Endodermal cell (in vitro differentiated cells): ENCODE results near the gene PLCB1. TPM values are rescaled to one million over a fixed set of nuclear protein-coding genes. Genes with fewer than 3 reads are reported as not detected.

Source experiments
- DNase-seq: peaks from one replicate; pipeline ENCODE4 v3.0.0-alpha.2; 2017
- H3K27ac ChIP-seq: 2 replicates; pipeline ENCODE4 v1.5.1; 2013; ENCODE audit warnings: mild to moderate bottlenecking, low read depth, low read length, moderate library complexity
- H3K27me3 ChIP-seq: 2 replicates; pipeline ENCODE4 v1.6.1; 2013; ENCODE audit warnings: mild to moderate bottlenecking, low read length, moderate library complexity; ENCODE audit not compliant: insufficient read depth, control insufficient read depth, poor library complexity, severe bottlenecking
- H3K36me3 ChIP-seq: 2 replicates; pipeline ENCODE4 v1.7.0; 2013; ENCODE audit warnings: mild to moderate bottlenecking, low read length, moderate library complexity; ENCODE audit not compliant: control insufficient read depth, insufficient read depth
- H3K4me1 ChIP-seq: one replicate; pipeline ENCODE4 v1.7.0; 2013; ENCODE audit warnings: low read length; ENCODE audit not compliant: control insufficient read depth, insufficient read depth
- H3K4me3 ChIP-seq: 2 replicates; pipeline ENCODE4 v1.5.1; 2013; ENCODE audit warnings: mild to moderate bottlenecking, low read length, moderate library complexity
- H3K9ac ChIP-seq: 2 replicates; pipeline ENCODE4 v1.6.1; 2013; ENCODE audit warnings: mild to moderate bottlenecking, low read length, moderate library complexity; ENCODE audit not compliant: poor library complexity, severe bottlenecking; ENCODE audit errors: extremely low read depth
- H3K9me3 ChIP-seq: 2 replicates; pipeline ENCODE4 v1.6.1; 2013; ENCODE audit warnings: mild to moderate bottlenecking, low read length, moderate library complexity; ENCODE audit not compliant: control insufficient read depth
- H3K27ac Mint-ChIP-seq: 2 replicates; pipeline ENCODE4 v1.8.0; 2020; ENCODE audit warnings: mixed read lengths
- H3K27me3 Mint-ChIP-seq: 2 replicates; pipeline ENCODE4 v1.8.0; 2021; ENCODE audit warnings: mild to moderate bottlenecking, mixed read lengths; ENCODE audit not compliant: insufficient read depth
- H3K36me3 Mint-ChIP-seq: 2 replicates; pipeline ENCODE4 v1.8.0; 2020; ENCODE audit warnings: low read depth, mixed read lengths
- H3K4me1 Mint-ChIP-seq: 2 replicates; pipeline ENCODE4 v1.8.0; 2020; ENCODE audit warnings: mixed read lengths
- H3K4me3 Mint-ChIP-seq: 2 replicates; pipeline ENCODE4 v1.8.0; 2020; ENCODE audit warnings: mild to moderate bottlenecking, moderate library complexity, mixed read lengths
- H3K9me3 Mint-ChIP-seq: 2 replicates; pipeline ENCODE4 v1.8.0; 2020; ENCODE audit warnings: mild to moderate bottlenecking, mixed read lengths
- WGBS, 2 experiments: methylation state at CpG; one replicate each; pipeline versions ENCODE4 v1.1.5 to v1.1.7; 2013; ENCODE audit warnings: missing lambda C conversion rate in 2 of 2, mixed read lengths in 1 of 2; ENCODE audit not compliant: insufficient coverage in 1 of 2, insufficient read length in 1 of 2; 5-methylcytosine and 5-hydroxymethylcytosine counted together
- total RNA-seq, 2 donors: library from RNA; stranded (reverse); fragmentation: NEBNext Ultra II Directional in 1 of 2; extraction: Animal tissue kit (Norgen Biotek cat#: 25700) in 1 of 2; gene quantifications; 2 replicates in 1 of 2; 3 replicates in 1 of 2; pipeline ENCODE4 v1.2.1, GENCODE V29; 2021
- TF ChIP-seq, protein P1 (sequence below): fragments of 200-600 bp; sonication (generic); conservative IDR thresholded peaks from 2 replicates; pipeline ENCODE4 v1.5.0; 2021; ENCODE audit warnings: antibody characterized with exemption, mild to moderate bottlenecking

The PLCB1 gene
- total RNA-seq, 2 donors from 2014 or later, result 15.3 to 16.5 TPM

DNA sequence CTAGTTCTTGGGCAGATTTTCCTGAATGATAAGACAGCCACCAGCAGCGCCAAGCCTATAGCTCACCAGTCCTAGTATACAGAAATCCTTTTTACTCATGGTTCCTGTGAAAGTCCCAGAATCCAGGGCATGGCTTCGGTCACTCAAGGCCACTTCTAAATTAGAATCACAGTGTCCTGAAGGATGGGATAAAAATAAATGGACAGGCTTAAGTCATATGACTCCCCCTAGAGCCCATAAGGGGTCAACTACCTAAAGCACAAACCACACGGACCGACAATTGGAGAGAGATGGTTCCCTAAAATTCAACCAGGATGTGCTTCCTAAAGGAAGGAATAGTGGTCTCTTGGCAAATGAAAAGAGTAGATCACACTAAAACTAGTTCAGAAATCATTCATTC lies 532.7 kb downstream of the PLCB1 start:
- Histone ChIP-seq H3K27me3 (no peaks in the 10 kb centered on the region), H3K4me1 (peaks cover 6% of the 10 kb centered on the region), H3K4me3 (no peak overlapping the region), H3K9ac (no peak overlapping the region), H3K27ac (no peak overlapping the region), H3K36me3 (no peaks in the 10 kb centered on the region), H3K9me3 (no peaks in the 10 kb centered on the region)
- Mint-ChIP-seq H3K36me3 (no peaks in the 10 kb centered on the region), H3K4me1 (peaks cover 13% of the 10 kb centered on the region), H3K27me3 (no peaks in the 10 kb centered on the region), H3K4me3 (no peak overlapping the region), H3K9me3 (no peaks in the 10 kb centered on the region), H3K27ac (no peak overlapping the region)
- 75% methylated on average over 4 of the region's 4 CpGs; no CpG with 5 or more reads in 1 of the 2 experiments for WGBS, 2 experiments
- TF ChIP-seq, protein P1, sequence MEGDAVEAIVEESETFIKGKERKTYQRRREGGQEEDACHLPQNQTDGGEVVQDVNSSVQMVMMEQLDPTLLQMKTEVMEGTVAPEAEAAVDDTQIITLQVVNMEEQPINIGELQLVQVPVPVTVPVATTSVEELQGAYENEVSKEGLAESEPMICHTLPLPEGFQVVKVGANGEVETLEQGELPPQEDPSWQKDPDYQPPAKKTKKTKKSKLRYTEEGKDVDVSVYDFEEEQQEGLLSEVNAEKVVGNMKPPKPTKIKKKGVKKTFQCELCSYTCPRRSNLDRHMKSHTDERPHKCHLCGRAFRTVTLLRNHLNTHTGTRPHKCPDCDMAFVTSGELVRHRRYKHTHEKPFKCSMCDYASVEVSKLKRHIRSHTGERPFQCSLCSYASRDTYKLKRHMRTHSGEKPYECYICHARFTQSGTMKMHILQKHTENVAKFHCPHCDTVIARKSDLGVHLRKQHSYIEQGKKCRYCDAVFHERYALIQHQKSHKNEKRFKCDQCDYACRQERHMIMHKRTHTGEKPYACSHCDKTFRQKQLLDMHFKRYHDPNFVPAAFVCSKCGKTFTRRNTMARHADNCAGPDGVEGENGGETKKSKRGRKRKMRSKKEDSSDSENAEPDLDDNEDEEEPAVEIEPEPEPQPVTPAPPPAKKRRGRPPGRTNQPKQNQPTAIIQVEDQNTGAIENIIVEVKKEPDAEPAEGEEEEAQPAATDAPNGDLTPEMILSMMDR, result peak; percentile 70
- no peak for DNase-seq

DNA sequence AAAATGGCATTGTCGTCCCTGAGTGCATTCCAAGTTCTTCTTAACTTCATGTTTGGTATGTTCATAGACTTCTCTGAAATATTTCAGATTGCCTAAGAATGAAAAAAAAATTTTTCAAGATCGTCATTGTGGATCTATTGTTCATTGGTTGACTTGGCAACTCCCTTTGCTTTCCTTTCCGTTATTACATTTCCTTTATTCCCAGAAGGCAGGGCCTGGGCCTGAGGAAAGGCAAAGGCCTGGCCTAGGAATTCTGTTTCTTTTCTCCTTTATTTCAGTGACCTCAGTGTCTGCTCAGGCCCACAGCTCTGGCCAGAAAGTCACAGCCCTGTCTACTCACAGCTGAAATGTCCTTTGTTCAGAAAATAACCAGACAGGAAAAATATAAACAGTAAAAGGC lies 535.2 kb downstream of the PLCB1 start:
- H3K4me1 ChIP-seq, result peaks cover 22% of the 10 kb centered on the region
- no peak overlapping the region for H3K4me3 ChIP-seq
- TF ChIP-seq, protein P1, result no peak
- no peak overlapping the region for H3K9ac ChIP-seq
- no peaks in the 10 kb centered on the region for H3K9me3 ChIP-seq
- no peaks in the 10 kb centered on the region for H3K36me3 Mint-ChIP-seq
- H3K4me3 Mint-ChIP-seq, result no peak overlapping the region
- no peaks in the 10 kb centered on the region for H3K27me3 Mint-ChIP-seq
- H3K9me3 Mint-ChIP-seq, result no peaks in the 10 kb centered on the region
- peaks cover 30% of the 10 kb centered on the region for H3K4me1 Mint-ChIP-seq
- H3K27ac Mint-ChIP-seq, result no peak overlapping the region
- no peak overlapping the region for H3K27ac ChIP-seq
- WGBS, 2 experiments, result 94% methylated on average over 3 of the region's 3 CpGs; no CpG with 5 or more reads in 1 of the 2 experiments
- H3K27me3 ChIP-seq, result no peaks in the 10 kb centered on the region
- no peak for DNase-seq
- no peaks in the 10 kb centered on the region for H3K36me3 ChIP-seq

GRCh38 chr20:8670207-8670892 lies 538.3 kb downstream of the PLCB1 start:
- Histone ChIP-seq H3K4me1 (peaks cover 22% of the 10 kb centered on the region), H3K36me3 (no peaks in the 10 kb centered on the region), H3K9ac (no peak overlapping the region), H3K27me3 (no peaks in the 10 kb centered on the region), H3K4me3 (no peak overlapping the region), H3K9me3 (no peaks in the 10 kb centered on the region), H3K27ac (no peak overlapping the region)
- DNase-seq, result no peak
- Mint-ChIP-seq H3K36me3 (no peaks in the 10 kb centered on the region), H3K27ac (no peak overlapping the region), H3K27me3 (no peaks in the 10 kb centered on the region), H3K4me3 (no peak overlapping the region), H3K9me3 (no peaks in the 10 kb centered on the region), H3K4me1 (peaks cover 31% of the 10 kb centered on the region)
- WGBS, 2 experiments, result 83 to 84% methylated on average over 3 of the region's 4 CpGs
- TF ChIP-seq, protein P1, result no peak
